Natural killer cell (primary cell): ENCODE measurements around the gene GRIK1. TPM values are rescaled to one million over a fixed set of nuclear protein-coding genes. Genes with fewer than 3 reads are reported as not detected.

Experiments used
- ATAC-seq, 3 donors: fragments of 150-1000 bp in 2 of 3; fragments of 200-7000 bp in 1 of 3; cut with Tn5 transposase; 1 replicate in 1 of 3; 2 replicates in 2 of 3; pipeline ENCODE4 v1.10.0; 2021; ENCODE audit warnings: mild to moderate bottlenecking in 2 of 3, moderate library complexity in 2 of 3
- DNase-seq, 2 donors: peaks; one replicate each; pipeline versions ENCODE4 v3.0.0 to v3.0.0-alpha.2; 2013 to 2021; ENCODE audit warnings: mixed read lengths in 1 of 2
- H3K27ac ChIP-seq: one replicate; pipeline ENCODE4 v1.5.1; 2013; ENCODE audit warnings: mild to moderate bottlenecking, low read length
- H3K27me3 ChIP-seq: one replicate; pipeline ENCODE4 v1.6.1; 2013; ENCODE audit warnings: low read length; ENCODE audit not compliant: control insufficient read depth, insufficient read depth
- H3K36me3 ChIP-seq: one replicate; pipeline ENCODE4 v1.6.1; 2013; ENCODE audit warnings: low read length; ENCODE audit not compliant: control insufficient read depth, insufficient read depth
- H3K4me1 ChIP-seq: one replicate; pipeline ENCODE4 v1.6.1; 2013; ENCODE audit warnings: low read length; ENCODE audit not compliant: control insufficient read depth, insufficient read depth
- H3K4me3 ChIP-seq: one replicate; pipeline ENCODE4 v1.5.1; 2013; ENCODE audit warnings: low read length
- H3K9me3 ChIP-seq: one replicate; pipeline ENCODE4 v1.6.1; 2013; ENCODE audit warnings: low read length; ENCODE audit not compliant: control insufficient read depth, insufficient read depth
- H3K27ac Mint-ChIP-seq, 2 donors: one replicate each; pipeline ENCODE4 v1.8.0; 2022; ENCODE audit warnings: mild to moderate bottlenecking in 2 of 2, mixed read lengths in 2 of 2, moderate library complexity in 1 of 2
- H3K27me3 Mint-ChIP-seq, 2 donors: one replicate each; pipeline ENCODE4 v1.8.0; 2022; ENCODE audit warnings: low read depth in 2 of 2, mixed read lengths in 2 of 2
- H3K36me3 Mint-ChIP-seq: one replicate; pipeline ENCODE4 v1.8.0; 2022; ENCODE audit warnings: mixed read lengths
- H3K4me1 Mint-ChIP-seq, 2 donors: one replicate each; pipeline ENCODE4 v1.8.0; 2022; ENCODE audit warnings: mixed read lengths in 2 of 2
- H3K4me3 Mint-ChIP-seq: one replicate; pipeline ENCODE4 v1.8.0; 2022; ENCODE audit warnings: mild to moderate bottlenecking, moderate library complexity, mixed read lengths
- H3K9me3 Mint-ChIP-seq, 2 donors: one replicate each; pipeline ENCODE4 v1.8.0; 2022; ENCODE audit warnings: mixed read lengths in 2 of 2
- CTCF ChIP-seq: fragments of 200-600 bp; IDR thresholded peaks from one replicate; pipeline ENCODE4 v1.8.0; 2022; ENCODE audit warnings: antibody characterized with exemption
- WGBS: methylation state at CpG from one replicate; pipeline ENCODE4 v1.1.7; 2013; ENCODE audit warnings: missing lambda C conversion rate; ENCODE audit not compliant: insufficient coverage; 5-methylcytosine and 5-hydroxymethylcytosine counted together
- intact Hi-C: fragments of 100-400 bp; cut with micrococcal nuclease; formaldehyde crosslinking; loops from one replicate; pipeline ENCODE4 v1.14.2; 2022
- total RNA-seq, 4 donors: library from RNA; stranded (reverse); fragments of 120-200 nt in 1 of 4; gene quantifications; one replicate each; pipeline versions ENCODE4 v1.2.3 to v1.2.4, GENCODE V29; 2013 to 2022

The GRIK1 gene
- total RNA-seq, 3 donors from 2014 or later (not counting 1 experiment from before 2014, with no cell fraction given): not detected

- H3K4me1 Mint-ChIP-seq: no peaks in the 10 kb centered on the region
- intact Hi-C loops: no loop called here
- peaks cover 8 to 9% of the 10 kb centered on the region in 2 donors for H3K9me3 Mint-ChIP-seq
- no peak for TF ChIP-seq CTCF
- DNase-seq (no peak), ATAC-seq (no peak)
- no peak overlapping the region for H3K27ac Mint-ChIP-seq
- H3K4me3 Mint-ChIP-seq: no peak overlapping the region
- no peaks in the 10 kb centered on the region for H3K27me3 Mint-ChIP-seq
- H3K36me3 Mint-ChIP-seq: no peaks in the 10 kb centered on the region
- Histone ChIP-seq H3K4me3 (no peak overlapping the region), H3K27ac (no peak overlapping the region), H3K36me3 (no peaks in the 10 kb centered on the region), H3K4me1 (no peaks in the 10 kb centered on the region), H3K9me3 (no peaks in the 10 kb centered on the region), H3K27me3 (no peaks in the 10 kb centered on the region)
Measured at GRCh38 chr21:29822064-29822463, 117.7 kb downstream of the GRIK1 start.

GRCh38 chr21:29821230-29821629, 118.6 kb downstream of the GRIK1 start:
- no peak for DNase-seq
- 83% methylated on average over 1 of the region's 1 CpG for WGBS
- Histone ChIP-seq H3K9me3 (no peaks in the 10 kb centered on the region), H3K36me3 (no peaks in the 10 kb centered on the region), H3K4me1 (no peaks in the 10 kb centered on the region), H3K27me3 (no peaks in the 10 kb centered on the region), H3K27ac (no peak overlapping the region), H3K4me3 (no peak overlapping the region)
- ATAC-seq: no peak
- H3K9me3 Mint-ChIP-seq: peaks cover 8 to 11% of the 10 kb centered on the region in 2 donors
- no peaks in the 10 kb centered on the region for H3K27me3 Mint-ChIP-seq
- no peak overlapping the region for H3K4me3 Mint-ChIP-seq
- no peaks in the 10 kb centered on the region for H3K4me1 Mint-ChIP-seq
- intact Hi-C loops: no loop called here
- no peak for TF ChIP-seq CTCF
- H3K27ac Mint-ChIP-seq: no peak overlapping the region
- H3K36me3 Mint-ChIP-seq: no peaks in the 10 kb centered on the region

- Mint-ChIP-seq H3K4me1 (no peaks in the 10 kb centered on the region), H3K36me3 (no peaks in the 10 kb centered on the region), H3K9me3 (peaks cover 10 to 11% of the 10 kb centered on the region in 2 donors), H3K4me3 (no peak overlapping the region), H3K27ac (no peak overlapping the region), H3K27me3 (no peaks in the 10 kb centered on the region)
- intact Hi-C loops: no loop called here
- ATAC-seq: no peak
- Histone ChIP-seq H3K27me3 (no peaks in the 10 kb centered on the region), H3K4me1 (no peaks in the 10 kb centered on the region), H3K4me3 (no peak overlapping the region), H3K9me3 (no peaks in the 10 kb centered on the region), H3K36me3 (no peaks in the 10 kb centered on the region), H3K27ac (no peak overlapping the region)
- TF ChIP-seq CTCF: no peak
- WGBS: 85% methylated on average over 4 of the region's 5 CpGs
- DNase-seq: no peak
Measured at GRCh38 chr21:29819675-29820326, 120.0 kb downstream of the GRIK1 start.

- Mint-ChIP-seq H3K9me3 (peaks cover 2 to 8% of the 10 kb centered on the region in 2 donors), H3K36me3 (no peaks in the 10 kb centered on the region)
Measured at GRCh38 chr21:29818383-29818921, 121.3 kb downstream of the GRIK1 start.

More at GRCh38 chr21:29818383-29818921, 121.3 kb downstream of the GRIK1 start:
- no peak for DNase-seq
- no peaks in the 10 kb centered on the region for H3K4me1 ChIP-seq
- H3K4me3 ChIP-seq: no peak overlapping the region
- ATAC-seq: no peak
- Mint-ChIP-seq H3K4me3 (no peak overlapping the region), H3K27ac (no peak overlapping the region), H3K4me1 (no peaks in the 10 kb centered on the region), H3K27me3 (no peaks in the 10 kb centered on the region)
- H3K36me3 ChIP-seq: no peaks in the 10 kb centered on the region
- no peak overlapping the region for H3K27ac ChIP-seq
- H3K9me3 ChIP-seq: no peaks in the 10 kb centered on the region
- 94% methylated on average over 2 of the region's 2 CpGs for WGBS
- no peaks in the 10 kb centered on the region for H3K27me3 ChIP-seq
- TF ChIP-seq CTCF: no peak
- intact Hi-C loops: no loop called here
